IPS-NIHi7 (cell line): ENCODE measurements around the gene MAP3K4.

ENCODE experiments used
- DNase-seq: peaks from one replicate; pipeline ENCODE4 v3.0.0; 2012; ENCODE audit warnings: mixed read lengths; ENCODE audit errors: extremely low spot score

Gene MAP3K4

GRCh38 chr6:161079566-161080262 is 88.1 kb downstream of the MAP3K4 start:
- DNase-seq, result no peak

DNA sequence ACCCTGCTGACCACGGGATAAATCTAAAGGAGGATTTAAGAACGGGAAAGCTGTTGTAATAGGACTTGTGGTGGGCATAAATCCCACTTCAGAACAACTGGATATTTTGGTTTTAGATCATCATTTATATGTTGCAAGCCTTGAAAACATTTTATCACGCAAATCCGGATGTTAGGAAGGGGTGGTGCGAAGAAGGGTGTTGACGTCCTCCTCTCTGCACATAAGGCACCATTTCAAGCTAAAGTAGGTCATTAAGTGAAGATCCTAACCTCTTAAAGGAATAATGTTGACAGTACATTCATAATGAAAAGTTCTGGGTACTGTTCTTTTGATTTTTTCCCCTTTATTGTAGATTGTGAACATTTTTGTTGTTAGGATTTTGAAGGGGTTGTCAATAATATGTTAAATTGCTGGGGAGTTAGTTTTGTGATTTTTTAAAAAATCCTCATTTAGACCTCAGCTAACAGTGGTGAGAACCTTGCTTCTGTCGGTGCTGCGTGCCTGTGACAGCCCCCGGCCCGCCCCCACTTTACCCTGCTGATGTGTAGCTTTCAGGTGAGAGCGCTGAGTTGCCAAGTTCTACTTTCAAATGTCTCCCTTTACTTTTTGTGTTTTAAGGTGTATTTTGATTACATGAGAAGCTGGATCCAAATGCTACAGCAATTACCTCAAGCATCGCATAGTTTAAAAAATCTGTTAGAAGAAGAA is 88.8 kb downstream of the MAP3K4 start:
- DNase-seq, result no peak

DNA sequence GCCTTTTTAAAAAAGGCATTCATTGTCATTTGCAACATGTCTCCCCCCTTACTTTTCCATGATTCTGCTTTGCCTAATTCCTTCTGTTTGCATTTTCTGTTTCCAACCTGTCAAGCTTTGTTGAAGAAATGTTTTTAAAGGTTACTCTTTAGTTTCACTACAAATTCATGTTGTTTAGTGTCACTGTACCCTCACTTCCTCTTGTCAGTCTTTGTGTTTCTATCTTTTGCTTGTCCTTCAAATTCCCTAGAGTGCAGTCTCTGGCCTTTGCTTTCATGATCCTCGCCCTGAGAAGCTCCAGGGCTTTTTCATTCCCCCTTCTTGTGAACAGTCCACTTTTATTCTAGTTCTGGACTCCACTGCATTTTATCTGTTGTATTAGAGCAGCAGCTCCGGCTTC is 90.6 kb downstream of the MAP3K4 start:
- no peak for DNase-seq

DNA sequence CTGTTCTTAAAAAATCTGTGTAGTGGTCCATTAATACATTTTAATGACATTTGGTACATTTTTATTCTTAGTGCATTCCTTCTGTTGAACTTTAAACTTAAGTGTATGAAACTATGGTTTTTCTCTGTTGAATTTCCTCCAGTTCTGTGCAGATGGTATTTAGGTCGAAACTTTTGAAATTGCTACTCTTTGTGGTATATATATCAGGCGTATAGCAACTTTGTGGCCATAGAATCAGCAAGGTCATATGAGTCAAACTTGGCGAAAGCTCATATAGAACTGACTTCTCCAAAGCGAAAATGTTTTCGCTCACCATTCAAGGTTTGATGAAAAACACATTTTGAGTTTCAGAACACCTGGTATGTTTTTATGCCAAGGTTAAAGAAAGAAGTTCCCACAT is 93.7 kb downstream of the MAP3K4 start:
- DNase-seq, result no peak

- DNase-seq, result no peak
These were observed 97.2 kb downstream of the MAP3K4 start for GRCh38 chr6:161088676-161089328.

DNA sequence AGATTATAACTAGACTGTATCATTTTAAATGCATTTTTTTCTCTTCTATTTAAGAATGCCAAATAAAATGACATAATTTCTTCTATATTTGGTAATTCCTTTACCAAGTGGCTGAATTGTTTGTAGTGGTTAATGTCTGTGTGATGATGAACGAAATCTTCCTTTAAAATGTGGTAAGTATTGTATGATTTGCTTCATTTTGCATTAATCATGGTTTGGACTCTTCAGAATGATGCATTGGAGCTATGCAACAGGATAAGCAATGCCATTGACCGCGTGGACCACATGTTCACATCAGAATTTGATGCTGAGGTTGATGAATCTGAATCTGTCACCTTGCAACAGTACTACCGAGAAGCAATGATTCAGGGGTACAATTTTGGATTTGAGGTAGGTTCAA is 99.6 kb downstream of the MAP3K4 start:
- no peak for DNase-seq

DNA sequence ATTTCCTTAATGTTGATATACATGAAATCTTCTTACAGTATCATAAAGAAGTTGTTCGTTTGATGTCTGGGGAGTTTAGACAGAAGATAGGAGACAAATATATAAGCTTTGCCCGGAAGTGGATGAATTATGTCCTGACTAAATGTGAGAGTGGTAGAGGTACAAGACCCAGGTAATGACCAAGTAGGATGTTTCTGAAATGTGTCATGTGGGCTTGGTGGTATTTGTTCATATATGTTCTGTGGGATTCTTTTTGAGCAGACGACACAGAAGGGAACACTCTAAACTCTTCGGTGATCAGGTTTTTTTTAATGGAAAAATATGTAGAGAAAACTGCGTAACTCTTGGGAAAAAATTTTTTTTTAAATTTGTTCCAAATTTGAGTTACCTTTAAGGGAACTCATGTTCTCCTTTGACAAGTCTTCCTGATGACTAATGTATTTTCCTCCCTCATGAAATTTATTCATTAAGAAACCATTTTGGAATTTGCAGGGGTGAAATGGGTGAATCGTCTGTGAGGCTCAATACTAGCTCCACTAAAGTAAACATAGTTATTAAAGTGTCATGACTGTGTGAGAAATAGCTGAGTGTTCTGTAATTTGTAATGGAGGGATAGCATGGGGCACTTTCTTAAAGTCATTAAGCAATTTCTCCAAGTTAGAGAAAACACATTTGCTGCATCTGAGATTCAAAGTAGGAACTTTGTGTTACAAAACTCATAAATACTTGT is 100.6 kb downstream of the MAP3K4 start:
- no peak for DNase-seq

GRCh38 chr6:161094955-161095354 is 103.4 kb downstream of the MAP3K4 start:
- DNase-seq, result no peak

DNA sequence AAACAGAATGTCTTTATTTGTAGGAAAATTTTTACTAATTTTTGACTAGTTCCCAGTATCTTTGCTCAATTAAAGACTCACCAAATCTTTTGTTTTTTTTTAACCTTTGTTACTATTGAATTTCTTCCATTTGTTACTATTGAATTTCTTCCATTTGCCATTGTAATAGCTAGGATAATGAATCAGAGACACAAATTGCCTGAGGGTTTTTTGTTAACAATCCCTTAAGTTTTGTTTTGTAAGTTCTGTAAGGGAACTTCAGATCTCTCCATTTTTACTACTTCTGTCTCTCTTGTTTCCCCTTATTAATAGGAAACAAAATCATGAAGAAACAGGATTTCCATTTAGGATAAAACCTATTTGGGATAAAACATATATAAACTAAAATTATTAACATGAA is 104.3 kb downstream of the MAP3K4 start:
- no peak for DNase-seq

GRCh38 chr6:161100072-161100471 is 108.5 kb downstream of the MAP3K4 start:
- no peak for DNase-seq

GRCh38 chr6:161101517-161101916 is 109.9 kb downstream of the MAP3K4 start:
- DNase-seq, result no peak

DNA sequence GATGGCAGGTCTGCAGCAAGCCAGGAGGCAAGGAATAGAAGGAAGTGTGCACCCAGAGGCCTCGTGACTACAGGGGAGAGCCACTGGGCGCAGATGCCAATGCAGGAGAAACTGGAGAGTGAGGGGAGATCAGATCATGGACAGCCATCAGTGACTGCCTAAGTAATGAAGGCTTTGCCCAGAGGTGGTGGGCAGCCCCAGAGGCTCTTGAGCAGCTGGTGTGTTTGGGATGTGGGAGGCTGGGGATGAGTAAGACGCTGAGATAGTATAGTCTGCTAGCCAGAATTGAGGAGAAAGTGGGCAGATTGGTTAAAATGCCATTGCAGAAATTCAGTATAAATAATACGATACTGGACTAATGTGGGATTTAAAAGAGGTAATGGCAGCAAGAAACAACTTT is 111.9 kb downstream of the MAP3K4 start:
- no peak for DNase-seq

DNA sequence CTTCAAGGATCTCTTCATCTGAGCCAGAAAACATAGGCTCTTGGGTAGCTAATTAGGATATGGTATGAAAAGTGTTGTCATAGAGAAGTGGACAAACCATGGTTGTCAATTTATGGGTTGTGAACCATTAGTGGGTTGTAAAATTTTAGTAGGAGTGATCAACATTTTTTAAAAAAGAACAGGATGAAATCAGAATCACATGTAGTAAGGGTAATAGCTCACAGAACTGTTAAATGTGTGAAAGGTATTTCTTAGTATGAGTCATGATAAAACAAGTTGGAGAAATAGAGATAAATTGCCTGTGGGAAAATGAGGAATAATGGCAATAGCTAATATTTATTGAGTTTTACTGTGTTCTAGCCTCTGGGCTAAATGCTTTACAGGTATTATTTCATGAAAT is 113.4 kb downstream of the MAP3K4 start:
- DNase-seq, result no peak

DNA sequence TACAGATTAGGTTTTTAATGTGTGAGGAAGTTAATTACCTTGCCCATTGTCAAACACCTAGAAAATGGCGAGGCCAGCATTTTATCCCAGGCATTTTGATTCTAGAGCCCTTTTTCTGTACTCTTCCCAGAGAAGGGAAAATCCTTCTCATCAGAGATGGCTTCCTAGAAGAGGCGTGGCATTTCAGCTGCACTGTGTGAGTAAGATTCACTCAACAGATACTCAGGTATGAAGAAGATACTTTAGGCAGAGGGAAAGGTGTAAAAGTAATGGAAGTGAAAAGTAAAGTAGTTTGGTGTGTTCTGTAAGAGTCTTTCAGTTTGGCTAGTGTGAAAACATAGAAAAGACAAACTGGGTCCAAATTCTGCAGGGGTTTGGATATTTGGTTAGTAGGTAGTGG is 113.8 kb downstream of the MAP3K4 start:
- no peak for DNase-seq

- DNase-seq, result no peak
These were observed 116.5 kb downstream of the MAP3K4 start for GRCh38 chr6:161107779-161108730.

DNA sequence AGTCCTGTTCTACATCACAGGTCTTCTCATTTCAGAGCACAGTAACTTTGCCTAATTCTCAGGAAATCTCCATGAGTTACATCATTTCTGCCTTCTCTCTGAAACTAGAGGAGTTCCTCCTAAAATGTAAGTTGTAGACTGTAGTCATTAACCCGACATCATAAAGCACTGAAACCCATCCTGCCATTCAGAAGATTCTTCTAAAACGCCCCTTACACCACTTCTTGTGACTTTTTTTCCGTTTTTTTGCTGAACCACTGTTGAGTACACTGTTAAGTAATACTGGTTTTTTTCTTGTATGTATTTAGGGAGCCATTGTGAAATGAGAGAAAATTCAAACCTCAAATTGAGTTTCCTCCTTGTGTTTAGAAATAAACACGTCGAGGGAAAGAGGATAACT is 117.3 kb downstream of the MAP3K4 start:
- DNase-seq, result no peak

GRCh38 chr6:161109366-161109765 is 117.8 kb downstream of the MAP3K4 start:
- no peak for DNase-seq

DNA sequence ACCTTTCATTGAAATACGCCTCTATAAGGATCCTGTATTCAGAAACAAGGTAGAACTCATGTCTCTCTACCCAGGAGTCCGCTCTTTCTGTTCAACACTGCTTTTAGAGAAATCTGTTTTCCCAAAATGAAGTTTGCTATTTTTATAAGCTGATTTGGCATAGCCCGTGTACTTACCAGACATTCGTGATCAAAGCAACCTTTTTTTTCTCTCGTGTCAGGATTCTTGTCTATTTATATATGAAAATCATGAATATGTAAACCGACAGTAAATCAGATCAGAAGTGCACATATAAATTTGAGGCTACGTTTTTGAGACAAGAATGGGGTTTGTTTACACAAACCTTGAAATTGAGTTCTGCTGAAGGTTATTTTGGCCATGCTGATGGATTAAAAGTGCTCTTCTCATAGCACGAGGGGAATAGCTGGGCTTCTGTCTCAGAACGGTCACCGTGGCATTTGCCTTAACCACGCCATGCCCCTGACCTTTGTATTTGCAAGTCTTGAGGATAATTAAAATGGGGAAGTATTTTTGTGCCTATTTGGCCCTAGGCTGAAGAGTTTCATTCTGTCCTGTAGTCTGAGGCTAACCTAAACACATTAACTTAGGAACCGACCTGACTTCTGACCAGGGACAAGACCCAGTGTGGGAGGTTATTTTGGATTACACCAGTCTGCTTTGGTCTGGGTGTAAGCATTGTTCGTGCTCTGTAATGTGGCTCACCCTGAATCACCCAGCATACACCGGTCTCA is 118.6 kb downstream of the MAP3K4 start:
- DNase-seq, result no peak

DNA sequence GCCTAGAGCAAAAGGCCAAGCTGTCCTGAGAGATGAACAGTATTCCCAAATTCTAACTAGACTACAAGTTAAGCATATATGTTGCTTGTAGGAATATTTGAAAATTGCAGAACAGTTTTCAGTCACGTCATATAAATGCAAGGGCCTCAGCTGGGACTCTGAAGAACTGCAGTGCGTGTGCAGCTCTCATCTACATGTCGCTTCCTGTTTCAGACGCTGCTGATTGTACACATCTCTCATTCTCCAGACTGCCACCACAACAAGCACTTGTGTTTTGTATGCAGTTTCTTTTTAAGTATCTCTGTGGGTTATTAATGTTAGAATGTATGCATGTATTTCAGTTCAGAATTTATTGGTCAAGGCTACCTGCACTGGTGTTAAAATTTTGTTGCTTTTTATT is 119.7 kb downstream of the MAP3K4 start:
- no peak for DNase-seq

DNA sequence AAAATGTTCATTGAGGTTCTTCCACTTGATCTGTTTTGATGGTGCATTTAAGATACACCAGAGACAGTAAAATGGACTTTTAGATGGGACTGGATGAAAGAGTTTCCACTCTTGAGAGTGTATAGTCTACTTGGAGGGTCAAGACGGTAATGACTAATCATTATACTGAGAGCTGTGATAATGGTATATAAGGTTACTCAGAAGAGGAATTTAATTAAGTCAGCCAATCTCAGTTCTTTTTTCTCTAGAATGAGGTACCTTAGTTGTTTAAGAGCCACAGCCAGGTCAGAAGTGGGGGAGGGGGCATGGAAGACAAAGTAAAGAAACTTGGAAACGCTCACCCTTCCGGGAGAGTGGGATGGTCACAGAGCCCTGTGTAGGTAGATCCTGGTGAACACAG is 123.9 kb downstream of the MAP3K4 start:
- no peak for DNase-seq

DNA sequence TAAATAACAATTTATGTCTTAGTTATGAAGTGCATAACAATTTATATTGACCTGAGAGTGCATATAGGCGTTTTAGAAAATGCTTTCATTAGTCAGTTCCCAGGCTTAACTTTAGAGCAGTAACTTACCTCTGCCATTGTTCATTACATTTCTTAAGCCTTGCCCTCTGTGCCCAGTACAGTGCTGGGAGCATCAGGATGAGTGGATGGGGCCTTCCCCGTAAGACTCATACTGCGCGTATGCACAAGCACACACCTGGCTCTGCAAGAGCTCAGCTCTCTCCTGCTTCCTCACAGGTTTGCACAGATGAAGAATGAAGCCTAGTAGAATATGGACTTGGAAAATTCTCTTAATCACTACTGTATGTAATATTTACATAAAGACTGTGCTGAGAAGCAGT is 125.0 kb downstream of the MAP3K4 start:
- DNase-seq, result no peak
